ENCODE measurements around the gene SPTSSB.

DNA sequence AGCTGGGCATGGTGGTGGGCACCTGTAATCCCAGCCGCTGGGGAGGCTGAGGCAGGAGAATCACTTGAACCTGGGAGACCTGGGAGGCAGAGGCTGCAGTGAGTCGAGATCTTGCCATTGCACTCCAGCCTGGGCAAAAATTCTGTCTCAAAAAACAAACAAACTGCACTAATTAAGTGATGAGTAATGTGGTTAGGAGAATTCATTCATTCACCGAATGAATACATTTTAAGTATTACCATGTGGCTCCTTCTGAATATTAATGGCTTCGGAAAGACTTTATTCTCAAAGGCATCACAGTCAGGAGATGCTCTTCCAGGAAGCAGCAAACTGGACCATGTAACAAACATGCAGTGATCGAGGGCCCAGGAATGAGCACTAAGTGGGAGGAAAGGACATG lies 23.6 kb downstream of the SPTSSB start:
- no peak for TF ChIP-seq POLR2A (IDR thresholded peaks at IDR 0.05)
- TF ChIP-seq, protein P1, sequence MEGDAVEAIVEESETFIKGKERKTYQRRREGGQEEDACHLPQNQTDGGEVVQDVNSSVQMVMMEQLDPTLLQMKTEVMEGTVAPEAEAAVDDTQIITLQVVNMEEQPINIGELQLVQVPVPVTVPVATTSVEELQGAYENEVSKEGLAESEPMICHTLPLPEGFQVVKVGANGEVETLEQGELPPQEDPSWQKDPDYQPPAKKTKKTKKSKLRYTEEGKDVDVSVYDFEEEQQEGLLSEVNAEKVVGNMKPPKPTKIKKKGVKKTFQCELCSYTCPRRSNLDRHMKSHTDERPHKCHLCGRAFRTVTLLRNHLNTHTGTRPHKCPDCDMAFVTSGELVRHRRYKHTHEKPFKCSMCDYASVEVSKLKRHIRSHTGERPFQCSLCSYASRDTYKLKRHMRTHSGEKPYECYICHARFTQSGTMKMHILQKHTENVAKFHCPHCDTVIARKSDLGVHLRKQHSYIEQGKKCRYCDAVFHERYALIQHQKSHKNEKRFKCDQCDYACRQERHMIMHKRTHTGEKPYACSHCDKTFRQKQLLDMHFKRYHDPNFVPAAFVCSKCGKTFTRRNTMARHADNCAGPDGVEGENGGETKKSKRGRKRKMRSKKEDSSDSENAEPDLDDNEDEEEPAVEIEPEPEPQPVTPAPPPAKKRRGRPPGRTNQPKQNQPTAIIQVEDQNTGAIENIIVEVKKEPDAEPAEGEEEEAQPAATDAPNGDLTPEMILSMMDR (IDR thresholded peaks at IDR 0.05): no peak

Data from right lobe of liver (tissue), 4 donors.